DND-41 (cell line): ENCODE data around the gene AP3D1.

Experiments
- ATAC-seq: fragments of 200-7000 bp; cut with Tn5 transposase; 3 replicates; pipeline ENCODE4 v1.9.1; 2021; ENCODE audit warnings: low read depth; ENCODE audit not compliant: insufficient read depth
- DNase-seq: peaks from one replicate; pipeline ENCODE4 v3.0.0-alpha.2; 2020
- H2AFZ ChIP-seq: 2 replicates; pipeline ENCODE4 v1.6.0; 2012; ENCODE audit warnings: low read depth, low read length
- H3K27ac ChIP-seq: 2 replicates; pipeline ENCODE4 v1.5.1; 2012; ENCODE audit warnings: low read length, inconsistent platforms
- H3K27me3 ChIP-seq: fragments of 200-600 bp; sonication (generic); 2 replicates; pipeline ENCODE4 v1.6.0; 2012; ENCODE audit warnings: low read length, mild to moderate bottlenecking, inconsistent platforms; ENCODE audit not compliant: insufficient read depth, poor library complexity
- H3K36me3 ChIP-seq: 2 replicates; pipeline ENCODE4 v1.5.1; 2012; ENCODE audit warnings: low read length, inconsistent platforms; ENCODE audit not compliant: insufficient read depth
- H3K4me1 ChIP-seq: 2 replicates; pipeline ENCODE4 v1.5.1; 2012; ENCODE audit warnings: mild to moderate bottlenecking, low read length; ENCODE audit not compliant: insufficient read depth
- H3K4me2 ChIP-seq: 2 replicates; pipeline ENCODE4 v1.6.0; 2012; ENCODE audit warnings: mild to moderate bottlenecking, moderate library complexity, low read length, inconsistent platforms; ENCODE audit not compliant: insufficient read depth
- H3K4me3 ChIP-seq, 2 experiments: fragments of 200-600 bp in 1 of 2; shearing (Covaris generic) in 1 of 2; 2 replicates each; pipeline ENCODE4 v1.5.1; 2012 to 2016; ENCODE audit warnings: inconsistent platforms in 2 of 2, low read length in 2 of 2, mild to moderate bottlenecking in 2 of 2, low read depth in 1 of 2, moderate library complexity in 1 of 2
- H3K79me2 ChIP-seq: 2 replicates; pipeline ENCODE4 v1.6.0; 2012; ENCODE audit warnings: low read length, inconsistent platforms; ENCODE audit not compliant: insufficient read depth
- H3K9ac ChIP-seq: 2 replicates; pipeline ENCODE4 v1.6.0; 2012; ENCODE audit warnings: low read depth, mild to moderate bottlenecking, inconsistent platforms, low read length, moderate library complexity
- H3K9me3 ChIP-seq: 2 replicates; pipeline ENCODE4 v1.5.1; 2012; ENCODE audit warnings: low read length, moderate library complexity, mild to moderate bottlenecking, inconsistent platforms; ENCODE audit not compliant: insufficient read depth, severe bottlenecking
- H4K20me1 ChIP-seq: 2 replicates; pipeline ENCODE4 v1.6.0; 2012; ENCODE audit warnings: low read length; ENCODE audit not compliant: insufficient read depth
- CTCF ChIP-seq: IDR thresholded peaks from 2 replicates; pipeline ENCODE4 v1.5.1; 2012; ENCODE audit warnings: borderline replicate concordance, low read length, moderate library complexity, mild to moderate bottlenecking; ENCODE audit not compliant: poor library complexity, severe bottlenecking; ENCODE audit errors: extremely low read depth
- EZH2 ChIP-seq: IDR thresholded peaks from 3 replicates; pipeline ENCODE4 v1.6.1; 2012; ENCODE audit warnings: borderline replicate concordance, low read depth, mild to moderate bottlenecking, moderate library complexity, low read length, inconsistent platforms; ENCODE audit not compliant: severe bottlenecking

AP3D1 gene

GRCh38 chr19:2111425-2111824, 39.9 kb downstream of the AP3D1 start:
- no peak for ATAC-seq
- DNase-seq, result no peak
- Histone ChIP-seq H3K36me3 (peaks cover 98% of the 10 kb centered on the region), H2AFZ (no peak overlapping the region), H3K4me1 (no peaks in the 10 kb centered on the region), H3K79me2 (peaks cover 4% of the 10 kb centered on the region), H3K9me3 (peaks cover 4% of the 10 kb centered on the region), H3K4me2 (no peak overlapping the region), H4K20me1 (peaks cover 20% of the 10 kb centered on the region; the same call in 1 of the 2 replicates), H3K27me3 (no peaks in the 10 kb centered on the region), H3K9ac (no peak overlapping the region), H3K4me3 (no peak overlapping the region), H3K27ac (no peak overlapping the region)
- TF ChIP-seq EZH2 (no peak), CTCF (no peak)

- Histone ChIP-seq H3K79me2 (peaks cover 10% of the 10 kb centered on the region), H4K20me1 (peaks cover 20% of the 10 kb centered on the region; the same call in 1 of the 2 replicates), H3K4me3 (no peak overlapping the region), H3K27ac (no peak overlapping the region), H3K27me3 (no peaks in the 10 kb centered on the region), H3K9ac (no peak overlapping the region), H3K9me3 (peaks cover 10% of the 10 kb centered on the region), H3K4me2 (no peak overlapping the region), H3K36me3 (peaks cover 98% of the 10 kb centered on the region), H2AFZ (no peak overlapping the region), H3K4me1 (no peaks in the 10 kb centered on the region)
- ATAC-seq (0 out of 3 replicates have a peak, but pooled peaks have one; percentile 34), DNase-seq (peak; percentile 15)
- no peak for TF ChIP-seq EZH2
- TF ChIP-seq CTCF, result peak; percentile 19
These were observed 40.5 kb downstream of the AP3D1 start for GRCh38 chr19:2110822-2111221.

- Histone ChIP-seq H3K4me3 (no peak overlapping the region), H3K36me3 (peaks cover 96% of the 10 kb centered on the region), H3K4me1 (no peaks in the 10 kb centered on the region), H3K4me2 (no peak overlapping the region), H3K9ac (no peak overlapping the region), H3K9me3 (peaks cover 13% of the 10 kb centered on the region), H3K27me3 (no peaks in the 10 kb centered on the region), H3K27ac (no peak overlapping the region), H2AFZ (no peak overlapping the region), H3K79me2 (peaks cover 24% of the 10 kb centered on the region), H4K20me1 (peaks cover 17% of the 10 kb centered on the region; the same call in 1 of the 2 replicates)
- DNase-seq (no peak), ATAC-seq (no peak)
- TF ChIP-seq EZH2 (no peak), CTCF (no peak)
These were observed 42.1 kb downstream of the AP3D1 start for GRCh38 chr19:2109046-2109864.
